SU-DHL-6 (cell line): Measurements from ENCODE around the gene CARD19.

Experiments
- CTCF ChIP-seq: fragments of 200-600 bp; sonication (generic); IDR thresholded peaks from one replicate; pipeline ENCODE4 v1.5.1; 2017; ENCODE audit warnings: antibody characterized with exemption, mild to moderate bottlenecking, low read length, moderate library complexity; ENCODE audit not compliant: insufficient read depth, poor library complexity, severe bottlenecking
- EZH2phosphoT487 ChIP-seq: fragments of 200-600 bp; sonication (generic), shearing (Covaris generic); conservative IDR thresholded peaks from 2 replicates; pipeline ENCODE4 v1.6.1; 2018; ENCODE audit warnings: mild to moderate bottlenecking, antibody characterized with exemption, low read length, moderate library complexity, mixed read lengths

GRCh38 chr9:93065135-93065720 lies 30.8 kb upstream of the CARD19 start:
- no peak for TF ChIP-seq CTCF
- no peak for TF ChIP-seq EZH2phosphoT487
